NCI-H510A (cell line): ENCODE results near the gene ZNF212.
"Not testable (repeated sequence)": the region's sequence is repeated elsewhere in the genome, so short reads cannot be mapped to it uniquely, and the experiment has no call there.

Experiments used
- DNase-seq: peaks from one replicate; lab custom pipeline; 2025; lab: John Stamatoyannopoulos, UW

ZNF212 gene

GRCh38 chr7:149252378-149252777 is 12.9 kb downstream of the ZNF212 start:
- no peak for DNase-seq

DNA sequence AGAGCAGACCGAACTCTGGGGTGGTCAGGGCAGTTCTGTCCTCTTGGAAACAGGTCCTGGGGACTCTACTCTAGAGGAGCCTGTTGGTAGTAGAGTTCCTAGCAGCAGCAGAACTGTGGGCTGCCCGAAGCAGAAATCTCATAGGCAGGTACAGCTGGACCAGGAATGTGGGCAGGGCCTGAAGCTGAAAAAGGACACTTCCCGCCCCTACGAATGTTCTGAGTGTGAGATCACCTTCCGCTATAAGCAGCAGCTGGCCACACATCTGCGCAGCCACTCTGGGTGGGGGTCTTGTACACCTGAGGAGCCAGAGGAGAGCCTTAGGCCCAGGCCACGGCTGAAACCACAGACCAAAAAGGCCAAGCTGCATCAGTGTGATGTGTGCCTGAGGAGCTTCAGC is 14.2 kb downstream of the ZNF212 start:
- no peak for DNase-seq

- no peak for DNase-seq
These were observed 14.9 kb downstream of the ZNF212 start for GRCh38 chr7:149254181-149254858.

GRCh38 chr7:149255174-149255573 is 15.7 kb downstream of the ZNF212 start:
- no peak for DNase-seq

- no peak for DNase-seq
These were observed 17.1 kb downstream of the ZNF212 start for GRCh38 chr7:149256568-149256967.

DNA sequence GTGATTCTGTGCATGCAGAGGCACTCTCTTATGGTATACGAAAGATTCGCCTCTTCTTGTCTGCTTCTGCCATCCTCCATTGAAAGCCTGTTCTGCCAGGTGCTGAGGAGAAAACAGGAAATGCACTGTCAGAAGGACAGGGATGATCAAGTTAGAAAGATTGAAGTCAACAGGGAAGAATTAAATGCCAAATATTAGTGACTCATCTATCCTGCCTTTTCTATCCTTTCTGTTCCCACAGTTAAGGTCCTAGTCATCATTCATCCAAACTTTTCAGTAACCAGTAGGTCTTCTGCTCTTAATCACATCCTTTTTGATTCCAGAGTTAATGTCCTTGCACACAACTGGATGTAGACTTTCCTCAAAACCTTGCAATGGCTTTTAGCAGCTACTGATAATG is 17.7 kb downstream of the ZNF212 start:
- no peak for DNase-seq

DNA sequence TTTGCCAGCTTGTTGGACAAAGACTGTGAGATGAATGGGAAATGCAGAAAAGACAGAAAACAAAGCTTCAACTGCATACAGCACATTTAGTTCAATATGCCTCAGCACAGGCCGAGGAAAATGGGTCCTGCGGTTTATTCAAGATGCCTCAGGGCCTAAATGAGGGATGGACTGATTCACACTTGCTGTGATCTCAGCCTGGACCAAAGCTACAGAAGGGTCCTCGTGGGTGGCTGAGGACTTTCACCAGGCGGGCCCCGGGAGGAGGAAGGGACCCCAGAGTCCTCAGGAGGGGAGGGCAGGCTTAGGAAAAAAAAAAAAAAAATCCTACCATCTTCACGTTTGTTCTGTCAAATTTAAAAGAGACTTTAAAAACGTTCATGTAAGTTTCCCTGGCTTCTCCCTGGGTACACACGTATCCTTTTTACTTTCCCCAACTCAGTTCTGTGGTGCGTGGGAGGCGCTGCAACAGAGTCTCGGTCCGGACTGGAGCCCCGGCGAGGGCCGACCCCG is 21.9 kb downstream of the ZNF212 start:
- no peak for DNase-seq

DNA sequence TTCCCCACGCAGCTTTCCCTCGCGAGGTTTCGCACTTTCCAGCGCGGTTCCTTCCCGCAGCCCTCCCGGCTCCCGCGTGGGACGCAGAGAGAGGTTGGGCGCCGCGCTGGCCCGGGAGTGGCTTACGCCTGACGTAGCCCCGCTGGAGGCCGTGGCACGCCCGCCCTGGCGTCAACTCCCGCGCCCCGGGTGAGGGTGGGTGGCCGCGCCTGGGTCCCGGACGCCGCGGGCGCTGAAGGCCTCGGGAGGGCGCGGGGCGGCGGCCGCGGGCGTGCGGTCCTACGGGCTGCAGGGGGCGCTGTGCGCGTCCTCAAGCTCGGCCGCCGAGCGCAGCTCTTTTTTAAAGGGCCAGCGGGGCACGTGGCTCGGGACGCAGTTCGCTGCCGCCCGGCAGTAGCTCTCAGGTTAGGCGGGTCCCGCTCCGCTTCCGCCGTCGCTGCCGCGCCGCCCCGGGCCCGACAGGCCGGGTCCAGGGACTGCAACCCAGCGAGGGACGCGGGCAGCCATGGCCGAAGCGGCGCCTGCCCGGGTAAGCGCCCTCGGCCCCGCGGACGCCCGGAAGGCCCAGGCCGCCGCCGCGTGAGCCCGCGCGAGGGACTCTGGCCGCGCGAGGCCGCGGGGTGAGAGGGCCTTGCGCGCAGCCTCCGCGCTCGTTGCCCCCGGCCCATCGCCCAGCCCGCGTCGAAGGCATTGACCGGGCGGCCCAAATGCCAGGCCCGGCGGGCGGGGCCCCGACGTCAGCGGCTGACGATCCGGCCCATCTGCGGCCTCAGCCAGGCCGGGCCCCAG is 22.6 kb downstream of the ZNF212 start, which contains the start of gene ZNF783:
ZNF783 (plus strand) TSS at position 368 of the 789 bp plus-strand sequence; CDS start at position 506, 138 bp downstream.
- DNase-seq: peak; percentile 55

- no peak for DNase-seq
These were observed 27.0 kb downstream of the ZNF212 start for GRCh38 chr7:149266451-149266850.

DNA sequence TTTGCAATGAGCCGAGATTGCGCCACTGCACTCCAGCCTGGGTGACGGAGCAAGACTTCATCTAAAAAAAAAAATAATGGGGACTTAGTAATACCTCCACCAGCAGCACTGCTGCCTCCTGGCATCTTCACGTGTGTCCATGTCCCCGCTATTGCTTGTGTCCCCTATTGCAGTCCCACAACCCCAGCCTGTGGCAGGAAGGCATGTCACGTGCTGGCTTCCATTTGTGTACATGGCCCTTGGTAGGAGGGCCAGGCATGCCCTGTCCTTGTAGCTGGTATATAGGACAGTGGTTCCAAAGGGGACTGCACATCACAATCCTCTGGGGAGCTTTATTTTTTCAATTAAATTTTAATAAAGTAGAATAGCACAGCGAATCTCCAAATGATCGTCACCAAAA is 28.3 kb downstream of the ZNF212 start:
- no peak for DNase-seq

GRCh38 chr7:149274424-149274823 is 35.0 kb downstream of the ZNF212 start:
- not testable (repeated sequence) for DNase-seq

DNA sequence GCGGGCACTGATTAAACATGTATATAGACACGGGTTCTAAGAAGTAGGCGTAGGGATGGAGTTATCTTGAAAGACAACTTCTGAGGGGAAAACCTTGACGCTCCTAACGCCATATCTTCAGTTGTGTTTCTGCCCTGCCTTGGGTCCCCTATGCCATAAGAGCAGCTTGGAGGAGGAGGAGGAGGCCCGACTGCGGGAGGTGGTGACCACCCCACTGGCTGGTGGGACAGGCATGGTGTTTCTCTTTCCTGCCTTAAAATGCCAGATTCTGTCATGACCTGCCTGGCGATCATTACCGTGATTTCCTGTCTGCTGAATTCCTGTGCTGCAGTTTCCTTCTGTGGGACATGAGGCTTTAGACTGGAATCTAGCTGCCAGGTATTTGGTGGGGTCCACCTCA is 38.4 kb downstream of the ZNF212 start:
- no peak for DNase-seq

DNA sequence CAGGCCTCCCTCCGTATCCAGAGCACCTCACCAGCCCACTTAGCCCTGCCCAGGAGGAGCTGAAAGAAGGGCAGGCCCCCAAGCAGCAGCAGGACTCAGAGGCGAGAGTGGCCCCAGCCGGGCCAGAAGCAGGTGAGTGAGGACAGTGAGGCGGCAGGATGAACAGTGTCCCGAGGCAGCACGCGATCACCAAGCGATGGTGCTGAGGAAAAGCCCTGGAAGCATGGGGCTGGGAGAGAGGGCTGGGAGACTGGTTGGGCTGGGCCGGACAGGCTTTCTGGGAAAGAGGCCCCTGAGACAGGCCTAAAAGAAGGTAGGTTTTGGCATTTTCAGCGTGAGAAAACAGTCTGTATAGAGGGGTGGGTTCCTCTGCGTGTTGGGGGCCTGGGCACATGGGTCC is 38.9 kb downstream of the ZNF212 start:
- no peak for DNase-seq

DNA sequence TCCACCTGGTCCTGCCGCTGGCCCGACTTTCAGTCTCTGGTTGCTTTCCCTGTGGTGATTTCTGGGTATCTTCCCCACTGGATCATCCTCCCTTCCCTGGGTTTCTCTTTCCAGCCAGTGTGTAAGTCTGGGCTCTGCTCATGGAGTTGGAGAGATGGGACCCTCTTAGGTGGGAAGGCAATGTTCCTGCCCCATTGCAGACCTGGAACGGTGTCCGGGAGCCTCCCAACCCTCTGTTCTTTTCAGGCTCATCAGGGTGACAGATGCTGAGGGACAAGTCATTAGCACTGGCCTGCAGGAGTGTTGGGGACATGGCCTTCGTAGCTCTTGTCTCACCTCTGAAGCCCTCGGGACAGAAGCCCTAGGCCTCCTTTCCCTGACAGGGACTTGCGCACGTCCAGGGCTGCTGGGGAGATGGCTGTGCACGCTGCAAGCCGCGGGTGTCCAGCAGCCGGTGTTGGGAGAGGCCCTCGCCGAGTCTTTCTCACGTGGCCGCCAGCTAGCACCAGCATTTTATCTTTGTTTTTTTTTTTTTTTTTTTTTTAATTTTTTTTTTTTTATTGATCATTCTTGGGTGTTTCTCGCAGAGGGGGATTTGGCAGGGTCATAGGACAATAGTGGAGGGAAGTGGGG is 39.8 kb downstream of the ZNF212 start:
- DNase-seq: no peak

DNA sequence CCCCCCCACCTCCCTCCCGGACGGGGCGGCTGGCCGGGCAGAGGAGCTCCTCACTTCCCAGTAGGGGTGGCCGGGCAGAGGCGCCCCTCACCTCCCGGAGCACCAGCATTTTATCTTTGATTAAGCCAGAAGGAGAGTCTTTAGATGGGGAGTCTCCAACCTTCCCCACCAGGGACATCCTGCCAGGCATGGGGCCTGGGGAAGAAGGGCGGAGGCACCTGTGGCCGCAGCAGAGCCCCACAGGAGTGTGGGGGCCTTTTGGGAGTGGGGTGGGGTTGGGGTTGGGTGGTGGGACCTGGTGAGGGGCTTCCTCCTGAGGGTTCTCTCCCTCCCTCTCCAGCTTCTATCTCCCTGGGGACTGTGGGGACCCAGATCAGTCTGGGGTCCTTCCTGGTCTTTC is 40.7 kb downstream of the ZNF212 start:
- DNase-seq: no peak

- DNase-seq: no peak
These were observed 41.4 kb downstream of the ZNF212 start for GRCh38 chr7:149280661-149281507.

- no peak for DNase-seq
These were observed 42.3 kb downstream of the ZNF212 start for GRCh38 chr7:149281508-149282330.

GRCh38 chr7:149282331-149282655 is 42.8 kb downstream of the ZNF212 start:
- no peak for DNase-seq

- DNase-seq: no peak
These were observed 43.9 kb downstream of the ZNF212 start for GRCh38 chr7:149283321-149283720.

GRCh38 chr7:149284343-149284742 is 44.9 kb downstream of the ZNF212 start:
- DNase-seq: peak; percentile 17
